HepG2 (cell line): ENCODE results near the gene MOB3C. TPM values are rescaled to one million over a fixed set of nuclear protein-coding genes. Genes with fewer than 3 reads are reported as not detected.

Experiments
- ATAC-seq: fragments of 200-7000 bp; cut with Tn5 transposase; 3 replicates; pipeline ENCODE4 v1.9.1; 2020; ENCODE audit warnings: mild to moderate bottlenecking, moderate library complexity
- BruUV-seq: library from RNA; stranded (reverse); fragments of 400-500 nt; replicated peaks from 2 replicates; lab custom pipeline; 2021; lab: Mats Ljungman, UMichigan
- CTCF ChIA-PET: fragments of 300-600 bp; formaldehyde crosslinking; extraction: SDS; loops from one replicate; lab custom pipeline; 2021; ENCODE audit warnings: low total read pairs, inconsistent platforms, low intra/inter-chr PET ratio; lab: Yijun Ruan, JAX
- POLR2A ChIA-PET: fragments of 350-600 bp; sonication (Branson Sonifier 250); formaldehyde crosslinking; loops from one replicate; lab custom pipeline; 2020; ENCODE audit warnings: antibody characterized with exemption, inconsistent platforms; lab: Yijun Ruan, JAX
- DNase-seq: peaks from one replicate; pipeline ENCODE4 v3.0.0-alpha.2; 2015; ENCODE audit warnings: low spot score
- FAIRE-seq: peaks from 3 replicates; lab custom pipeline; 2011; peaks lifted over from hg19 to GRCh38; lab: Jason Lieb, UNC
- H2AFZ ChIP-seq: one replicate; pipeline ENCODE4 v1.6.1; 2011; ENCODE audit warnings: low read length, inconsistent platforms
- H3K27ac ChIP-seq: fragments of 300-600 bp; 3 replicates; pipeline ENCODE4 v1.8.0; 2011; ENCODE audit warnings: mixed run types, mild to moderate bottlenecking, mixed read lengths, low read length, inconsistent platforms; ENCODE audit not compliant: insufficient read depth; ENCODE audit errors: extremely low read length
- H3K27me3 ChIP-seq, 2 experiments: fragments of 200-600 bp in 1 of 2; 2 replicates in 1 of 2; 3 replicates in 1 of 2; pipeline versions ENCODE4 v1.6.0 to v1.8.0; 2011; ENCODE audit warnings: low read length in 2 of 2, mild to moderate bottlenecking in 2 of 2, moderate library complexity in 2 of 2, inconsistent platforms in 1 of 2; ENCODE audit not compliant: insufficient read depth in 2 of 2, control insufficient read depth in 1 of 2
- H3K36me3 ChIP-seq, 2 experiments: fragments of 200-600 bp in 1 of 2; replicated peaks in 1 of 2; 2 replicates in 1 of 2; 3 replicates in 1 of 2; pipeline versions ENCODE4 v1.5.1 to v1.8.0; 2011; ENCODE audit warnings: low read length in 2 of 2, inconsistent platforms in 1 of 2; ENCODE audit not compliant: insufficient read depth in 2 of 2, control insufficient read depth in 1 of 2
- H3K4me1 ChIP-seq: 2 replicates; pipeline ENCODE4 v1.5.1; 2012; ENCODE audit warnings: low read length, inconsistent platforms; ENCODE audit not compliant: insufficient read depth
- H3K4me2 ChIP-seq: 2 replicates; pipeline ENCODE4 v1.6.0; 2011; ENCODE audit warnings: low read depth, low read length, inconsistent platforms
- H3K4me3 ChIP-seq, 3 experiments: fragments of 200-600 bp in 1 of 3; sonication (generic), shearing (Covaris generic) in 1 of 3; replicated peaks in 1 of 3; 2 replicates each; pipeline ENCODE4 v1.5.1; 2011 to 2016; ENCODE audit warnings: low read length in 3 of 3, inconsistent platforms in 2 of 3, low read depth in 2 of 3, mild to moderate bottlenecking in 2 of 3, control low read depth in 1 of 3, mixed read lengths in 1 of 3; ENCODE audit not compliant: insufficient read depth in 1 of 3
- H3K79me2 ChIP-seq: one replicate; pipeline ENCODE4 v1.6.1; 2011; ENCODE audit warnings: low read length, inconsistent platforms; ENCODE audit not compliant: insufficient read depth
- H3K9ac ChIP-seq: 2 replicates; pipeline ENCODE4 v1.6.0; 2011; ENCODE audit warnings: mild to moderate bottlenecking, low read depth, low read length, inconsistent platforms; ENCODE audit not compliant: insufficient read depth
- H3K9me3 ChIP-seq: 2 replicates; pipeline ENCODE4 v1.5.1; 2012; ENCODE audit warnings: mild to moderate bottlenecking, low read length
- H4K20me1 ChIP-seq: 2 replicates; pipeline ENCODE4 v1.6.0; 2011; ENCODE audit warnings: inconsistent platforms, mild to moderate bottlenecking, low read length, moderate library complexity; ENCODE audit not compliant: insufficient read depth
- AGO2 ChIP-seq: fragments of 200-400 bp; formaldehyde crosslinking; optimal IDR thresholded peaks from 2 replicates; pipeline ENCODE3; 2017; ENCODE audit warnings: mild to moderate bottlenecking, low read depth, low read length, moderate library complexity
- MEF2D ChIP-seq: sonication (generic); formaldehyde crosslinking; IDR thresholded peaks from 2 replicates; pipeline ENCODE4 v1.5.1; 2020; ENCODE audit warnings: mild to moderate bottlenecking, missing genetic modification reagents
- ZBTB39 ChIP-seq: sonication (generic); formaldehyde crosslinking; IDR thresholded peaks from 2 replicates; pipeline ENCODE4 v1.5.0; 2020; ENCODE audit warnings: missing genetic modification reagents
- ZNF567 ChIP-seq: sonication (generic); formaldehyde crosslinking; IDR thresholded peaks from 2 replicates; pipeline ENCODE4 v1.8.1; 2023; ENCODE audit warnings: mild to moderate bottlenecking, missing genetic modification reagents, borderline replicate concordance
- ZNF607 ChIP-seq: sonication (generic); formaldehyde crosslinking; IDR thresholded peaks from 2 replicates; pipeline ENCODE4 v1.5.1; 2020; ENCODE audit warnings: missing genetic modification reagents, mild to moderate bottlenecking, borderline replicate concordance
- ZNF883 ChIP-seq: sonication (generic); formaldehyde crosslinking; IDR thresholded peaks from 2 replicates; pipeline ENCODE4 v1.5.1; 2020; ENCODE audit warnings: mild to moderate bottlenecking, missing genetic modification reagents; ENCODE audit errors: not compliant biosample characterization
- WGBS: methylation state at CpG from one replicate; pipeline ENCODE4 v1.1.6; 2017; ENCODE audit warnings: low lambda C conversion rate; 5-methylcytosine and 5-hydroxymethylcytosine counted together
- in situ Hi-C: cut with HindIII; loops from 2 replicates; pipeline ENCODE4 v1.10.0; 2017; ENCODE audit warnings: low pct_unique_long_range_greater_than_20kb; ENCODE audit not compliant: extremely low pct_ligation_motif_present
- intact Hi-C: fragments of 100-400 bp; cut with micrococcal nuclease; formaldehyde crosslinking; loops from one replicate; pipeline ENCODE4 v1.10.0; 2022; ENCODE audit not compliant: unreplicated experiment
- polyA plus RNA-seq, 8 experiments: library from polyadenylated mRNA; depleted of rRNA in 3 of 8; stranded (reverse) in 7 of 8; unstranded in 1 of 8; fragments of >200 nt; fragmentation: Illumina TruSeq in 4 of 8; extraction: Trizol in 4 of 8; gene quantifications; 2 replicates each; pipeline versions ENCODE4 v1.2.1 to v1.2.3, GENCODE V29; 2011 to 2016; ENCODE audit warnings: low read depth in 4 of 8, missing spikeins in 1 of 8, mixed read lengths in 1 of 8; ENCODE audit not compliant: insufficient read depth in 1 of 8
- total RNA-seq, 5 experiments: library from RNA; depleted of rRNA; stranded (reverse); fragments of >200 nt; fragmentation: Illumina TruSeq; extraction: Trizol; gene quantifications; 2 replicates each; pipeline ENCODE4 v1.2.3, GENCODE V29; 2016; ENCODE audit warnings: low read depth in 1 of 5

The MOB3C gene
- total and polyA plus RNA-seq, 2 of the 13 experiments (the other 11 are each of a cell fraction or from before 2014, with no cell fraction given), result 3.5 to 4.1 TPM

GRCh38 chr1:46571691-46572225 is 44.9 kb downstream of the MOB3C start:
- in situ Hi-C loops, result no loop called here
- H3K9ac ChIP-seq, result no peak overlapping the region
- no peak for DNase-seq
- no peaks in the 10 kb centered on the region for H3K4me1 ChIP-seq
- no peak for FAIRE-seq
- no peaks in the 10 kb centered on the region for H3K9me3 ChIP-seq
- BruUV-seq, result no TSS peak
- no peaks in the 10 kb centered on the region for H3K79me2 ChIP-seq
- intact Hi-C loops, result no loop called here
- H3K4me3 ChIP-seq, result no peak overlapping the region
- CTCF ChIA-PET, result no interaction called here
- WGBS, result 97% methylated on average over 6 of the region's 6 CpGs
- TF ChIP-seq AGO2 (peak; percentile 35), MEF2D (CRISPR knock-in tag) (no peak)
- no peak overlapping the region for H3K4me2 ChIP-seq
- no peak overlapping the region for H2AFZ ChIP-seq
- POLR2A ChIA-PET, result no interaction called here
- H4K20me1 ChIP-seq, result no peaks in the 10 kb centered on the region
- H3K27ac ChIP-seq, result no peak overlapping the region
- ATAC-seq, result no peak
- no peaks in the 10 kb centered on the region for H3K27me3 ChIP-seq
- H3K36me3 ChIP-seq, result peaks cover 3 to 7% of the 10 kb centered on the region in 2 experiments; a peak in 3 of 5 replicates

DNA sequence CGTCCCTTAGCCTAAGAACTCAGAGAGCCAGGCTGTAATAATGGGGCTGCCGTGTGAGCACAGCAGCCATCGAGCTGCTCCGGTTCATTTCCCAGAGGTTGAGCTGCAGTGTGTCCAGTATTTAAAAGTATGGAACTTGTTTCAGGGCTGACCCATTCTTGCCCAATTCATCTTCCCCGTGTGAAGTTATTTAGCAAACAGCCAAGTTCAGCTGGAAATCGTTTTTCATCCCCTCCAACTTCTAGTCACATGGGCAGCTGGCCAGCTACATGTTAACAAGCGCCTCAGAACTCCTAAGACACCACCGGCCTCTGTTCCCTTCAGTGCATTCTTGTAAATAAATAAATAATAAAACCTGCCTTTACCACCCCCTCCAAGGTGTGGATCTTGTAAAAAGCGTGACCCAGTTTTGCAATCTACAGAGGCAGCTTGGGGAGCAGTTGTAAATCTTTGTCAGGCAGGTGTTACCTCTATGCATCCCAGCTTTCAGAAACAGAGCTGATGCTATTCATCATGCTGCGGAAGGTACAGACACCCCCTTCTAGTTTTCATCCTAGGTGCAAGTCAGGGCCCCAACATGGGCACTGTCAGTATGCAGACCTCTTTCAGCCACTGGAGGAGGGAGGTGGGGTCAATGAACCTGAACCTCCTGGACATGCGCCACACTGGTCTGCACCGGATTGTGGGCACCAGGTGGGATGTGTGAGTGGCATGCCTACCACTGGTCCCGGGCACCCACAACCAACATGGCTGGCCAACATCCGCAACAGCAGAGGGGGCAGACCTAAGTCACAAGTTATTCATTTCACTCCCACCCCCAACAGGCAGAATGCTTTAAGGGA is 46.5 kb downstream of the MOB3C start:
- no peak overlapping the region for H3K9ac ChIP-seq
- H3K4me2 ChIP-seq, result no peak overlapping the region
- no TSS peak for BruUV-seq
- in situ Hi-C loops, result no loop called here
- FAIRE-seq (no peak), DNase-seq (no peak), ATAC-seq (no peak)
- H3K4me1 ChIP-seq, result no peaks in the 10 kb centered on the region
- no peak overlapping the region for H2AFZ ChIP-seq
- intact Hi-C loops, result no loop called here
- no peak overlapping the region for H3K27ac ChIP-seq
- no peaks in the 10 kb centered on the region for H3K9me3 ChIP-seq
- peaks cover 3 to 6% of the 10 kb centered on the region in 2 experiments; a peak in 3 of 5 replicates for H3K36me3 ChIP-seq
- no peaks in the 10 kb centered on the region for H4K20me1 ChIP-seq
- no peaks in the 10 kb centered on the region for H3K27me3 ChIP-seq
- no peak overlapping the region for H3K4me3 ChIP-seq
- POLR2A ChIA-PET, result interaction anchor here (1.3 kb wide), 1 partner anchor 34 kb away, joined by 3 read pairs; no protein-coding TSS in a partner anchor
- no peak for TF ChIP-seq ZNF567
- TF ChIP-seq ZNF883 (CRISPR knock-in tag), result no peak
- TF ChIP-seq ZBTB39 (CRISPR knock-in tag), result no peak
- TF ChIP-seq ZNF607 (CRISPR knock-in tag), result no peak
- WGBS, result 82% methylated on average over 9 of the region's 14 CpGs
- H3K79me2 ChIP-seq, result no peaks in the 10 kb centered on the region
- CTCF ChIA-PET, result no interaction called here
